Measurements from ENCODE around the gene PBX4. TPM values are rescaled to one million over a fixed set of nuclear protein-coding genes. Genes with fewer than 3 reads are reported as not detected.

PBX4 gene
- total RNA-seq, 4 donors from 2014 or later, result 3.7 to 11.8 (median 8.1) TPM

DNA sequence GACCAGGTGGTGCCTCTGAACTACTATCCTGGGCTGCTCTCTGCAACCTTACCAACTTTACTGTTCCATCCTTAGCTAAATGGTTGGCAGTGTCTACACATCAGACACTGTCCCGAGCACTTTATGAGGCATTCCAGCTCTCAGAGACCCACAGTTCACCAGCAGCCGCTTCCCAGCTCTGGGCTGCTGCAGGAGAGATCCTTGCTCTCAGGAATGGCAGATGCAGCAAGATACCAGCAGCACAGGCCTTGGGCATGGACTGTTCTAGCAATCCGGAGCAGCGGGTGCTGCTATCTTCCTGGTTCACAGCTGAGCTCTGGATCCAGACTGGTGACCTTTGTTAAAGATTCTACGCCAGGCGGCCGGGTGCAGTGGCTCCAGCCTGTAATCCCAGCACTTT lies 12.9 kb upstream of the PBX4 start:
- peaks cover 0 to 19% (median 9%) of the 10 kb centered on the region in 4 donors for H3K4me1 ChIP-seq
- no peak overlapping the region for H3K4me3 ChIP-seq
- no peak overlapping the region for H3K27ac ChIP-seq
- H3K36me3 ChIP-seq, result peaks cover 0 to 43% (median 0%) of the 10 kb centered on the region in 3 donors
- TF ChIP-seq CTCF (IDR thresholded peaks at IDR 0.05) (no peak), EP300 (IDR thresholded peaks at IDR 0.05) (no peak), POLR2A (IDR thresholded peaks at IDR 0.05) (no peak)
- H3K27me3 ChIP-seq, result peaks cover 0 to 12% of the 10 kb centered on the region in 2 donors
- DNase-seq (ENCODE audit: low spot score in 2 of 2), result no peak
- H3K9me3 ChIP-seq, result no peaks in the 10 kb centered on the region
- 87 to 89% methylated on average over 7 of the region's 7 CpGs for WGBS, 2 donors

GRCh38 chr19:19630426-19630825 lies 11.9 kb upstream of the PBX4 start:
- 95 to 97% methylated on average over 2 of the region's 2 CpGs for WGBS, 2 donors
- Histone ChIP-seq H3K9me3 (no peaks in the 10 kb centered on the region), H3K27me3 (peaks cover 0 to 12% of the 10 kb centered on the region in 2 donors), H3K27ac (no peak overlapping the region), H3K36me3 (peaks cover 0 to 34% (median 0%) of the 10 kb centered on the region in 3 donors), H3K4me3 (no peak overlapping the region), H3K4me1 (peaks cover 0 to 19% (median 9%) of the 10 kb centered on the region in 4 donors)
- no peak for DNase-seq (ENCODE audit: low spot score in 2 of 2)
- TF ChIP-seq EP300 (IDR thresholded peaks at IDR 0.05), result no peak
- TF ChIP-seq CTCF (IDR thresholded peaks at IDR 0.05), result no peak
- no peak for TF ChIP-seq POLR2A (IDR thresholded peaks at IDR 0.05)

DNA sequence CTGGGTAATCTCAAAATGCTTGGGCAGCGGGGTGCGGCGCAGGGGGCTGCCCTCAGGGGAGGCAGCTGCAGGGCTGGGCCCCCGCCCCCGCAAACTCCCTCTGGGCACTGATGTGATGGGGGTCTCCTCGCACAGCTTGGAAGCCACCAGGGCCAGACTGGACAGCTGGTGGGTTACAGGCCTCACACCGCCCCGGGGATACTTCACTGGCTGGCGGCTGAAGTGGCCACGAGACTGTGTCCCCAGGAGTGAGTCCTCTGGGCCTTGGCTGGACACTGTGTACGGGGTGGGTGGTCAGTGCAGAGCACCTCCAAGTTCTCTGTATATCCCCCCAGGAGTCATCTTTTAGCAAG lies 11.6 kb upstream of the PBX4 start:
- no peak for TF ChIP-seq EP300 (IDR thresholded peaks at IDR 0.05)
- TF ChIP-seq CTCF (IDR thresholded peaks at IDR 0.05), result no peak
- TF ChIP-seq POLR2A (IDR thresholded peaks at IDR 0.05), result no peak
- peaks cover 0 to 30% (median 0%) of the 10 kb centered on the region in 3 donors for H3K36me3 ChIP-seq
- peaks cover 0 to 12% of the 10 kb centered on the region in 2 donors for H3K27me3 ChIP-seq
- peaks cover 0 to 19% (median 9%) of the 10 kb centered on the region in 4 donors for H3K4me1 ChIP-seq
- no peaks in the 10 kb centered on the region for H3K9me3 ChIP-seq
- no peak overlapping the region for H3K27ac ChIP-seq
- 88 to 96% methylated on average over 3 to 11 of the region's 11 CpGs for WGBS, 2 donors
- no peak for DNase-seq (ENCODE audit: low spot score in 2 of 2)
- H3K4me3 ChIP-seq, result no peak overlapping the region

GRCh38 chr19:19628501-19629134 lies 10.1 kb upstream of the PBX4 start:
- TF ChIP-seq CTCF (IDR thresholded peaks at IDR 0.05), result no peak
- TF ChIP-seq EP300 (IDR thresholded peaks at IDR 0.05), result no peak
- no peak for TF ChIP-seq POLR2A (IDR thresholded peaks at IDR 0.05)
- peaks cover 0 to 16% (median 0%) of the 10 kb centered on the region in 3 donors for H3K36me3 ChIP-seq
- peaks cover 0 to 19% (median 9%) of the 10 kb centered on the region in 4 donors for H3K4me1 ChIP-seq
- peak overlapping the region in 2 of 4 donors; percentile 49 to 67 for H3K27ac ChIP-seq
- no peak for DNase-seq (ENCODE audit: low spot score in 2 of 2)
- H3K4me3 ChIP-seq, result peak overlapping the region; percentile 21 to 60 (median 46)
- peaks cover 0 to 12% of the 10 kb centered on the region in 2 donors for H3K27me3 ChIP-seq
- H3K9me3 ChIP-seq, result no peaks in the 10 kb centered on the region
- 7 to 16% methylated on average over 35 to 41 of the region's 51 CpGs for WGBS, 2 donors

DNA sequence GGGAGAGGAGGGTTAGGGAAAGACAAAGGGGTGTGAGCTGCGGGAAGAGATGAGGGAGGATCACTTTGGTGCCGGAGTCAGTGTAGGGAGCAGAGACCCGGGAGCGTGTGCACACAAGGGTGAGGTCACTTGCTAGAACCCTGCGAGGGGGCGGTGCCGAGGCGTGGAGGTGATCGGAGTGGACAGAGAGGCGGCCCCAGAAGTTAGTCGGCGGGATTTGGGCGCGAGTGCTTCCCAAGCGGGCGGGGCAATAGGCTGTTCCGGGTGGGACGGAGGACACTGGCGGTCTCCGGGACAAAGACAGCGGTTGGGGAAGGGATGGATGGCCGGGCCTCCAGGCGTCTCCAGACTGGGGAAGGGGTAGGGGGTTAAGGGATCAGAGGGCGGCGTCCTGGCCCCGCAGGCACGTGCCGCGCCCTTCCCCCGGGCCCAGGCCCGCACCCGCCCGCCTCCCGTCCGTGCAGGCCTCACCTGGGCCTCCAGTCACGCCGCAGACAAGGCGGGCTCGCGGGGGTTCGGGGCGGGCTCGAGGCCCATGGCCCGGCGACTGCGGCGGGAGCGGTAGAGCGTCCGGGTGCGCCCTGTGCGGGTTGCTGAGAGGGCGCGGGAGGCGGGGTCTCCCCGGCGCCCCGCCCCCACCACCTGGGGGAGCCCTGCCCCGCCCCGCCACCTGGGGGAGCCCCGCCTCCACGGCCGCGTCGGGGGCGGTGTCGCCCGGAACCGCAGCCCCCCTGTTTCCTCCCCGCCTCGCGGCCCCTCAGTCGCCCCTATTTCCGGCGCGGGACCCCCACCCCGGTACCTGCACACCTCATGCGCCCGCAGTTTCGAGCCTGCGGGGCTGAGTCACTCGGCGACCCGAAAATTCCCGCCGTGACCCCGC lies 9.4 kb upstream of the PBX4 start, which contains the start of gene LPAR2:
Gene LPAR2 (minus strand): TSS at position 600 of the 880 bp plus-strand sequence. CDS start 945 bp downstream, outside the sequence.
- 13% methylated on average over 29 to 36 of the region's 87 CpGs for WGBS, 2 donors
- TF ChIP-seq CTCF (IDR thresholded peaks at IDR 0.05) (peak in 1 of 5 experiments; percentile 10), POLR2A (IDR thresholded peaks at IDR 0.05) (no peak)
- peaks cover 0 to 19% (median 9%) of the 10 kb centered on the region in 4 donors for H3K4me1 ChIP-seq
- peaks cover 0 to 9% (median 0%) of the 10 kb centered on the region in 3 donors for H3K36me3 ChIP-seq
- peaks cover 0 to 12% of the 10 kb centered on the region in 2 donors for H3K27me3 ChIP-seq
- H3K4me3 ChIP-seq, result peak within 1 kb of the TSS; percentile 21 to 60 (median 46)
- H3K9me3 ChIP-seq, result no peaks in the 10 kb centered on the region
- no peak for DNase-seq (ENCODE audit: low spot score in 2 of 2)
- H3K27ac ChIP-seq, result peak within 1 kb of the TSS in 2 of 4 donors; percentile 49 to 67

Data from tibial nerve (tissue), 4 donors.